ENCODE measurements around the gene CALR3.

DNA sequence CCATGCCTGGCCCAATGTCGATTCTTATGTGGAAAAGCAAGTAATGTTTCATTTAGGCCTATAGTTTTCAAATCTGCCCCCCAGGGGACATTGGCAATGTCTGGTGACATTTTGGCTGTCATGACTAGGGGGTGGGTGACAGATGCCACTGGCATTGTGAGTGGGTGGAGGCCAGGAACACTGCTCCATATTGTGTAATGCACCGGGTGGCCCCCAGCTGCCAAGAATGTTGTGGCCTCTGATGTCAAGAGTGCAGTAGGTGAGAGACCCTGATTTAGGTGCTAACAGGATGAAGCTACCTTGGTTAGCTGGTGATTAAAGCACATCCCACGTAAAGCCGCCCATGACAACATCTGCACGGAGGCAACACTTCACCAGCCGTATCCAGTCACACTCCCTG, 11.0 kb upstream of the CALR3 start:
- TF ChIP-seq, protein P1, sequence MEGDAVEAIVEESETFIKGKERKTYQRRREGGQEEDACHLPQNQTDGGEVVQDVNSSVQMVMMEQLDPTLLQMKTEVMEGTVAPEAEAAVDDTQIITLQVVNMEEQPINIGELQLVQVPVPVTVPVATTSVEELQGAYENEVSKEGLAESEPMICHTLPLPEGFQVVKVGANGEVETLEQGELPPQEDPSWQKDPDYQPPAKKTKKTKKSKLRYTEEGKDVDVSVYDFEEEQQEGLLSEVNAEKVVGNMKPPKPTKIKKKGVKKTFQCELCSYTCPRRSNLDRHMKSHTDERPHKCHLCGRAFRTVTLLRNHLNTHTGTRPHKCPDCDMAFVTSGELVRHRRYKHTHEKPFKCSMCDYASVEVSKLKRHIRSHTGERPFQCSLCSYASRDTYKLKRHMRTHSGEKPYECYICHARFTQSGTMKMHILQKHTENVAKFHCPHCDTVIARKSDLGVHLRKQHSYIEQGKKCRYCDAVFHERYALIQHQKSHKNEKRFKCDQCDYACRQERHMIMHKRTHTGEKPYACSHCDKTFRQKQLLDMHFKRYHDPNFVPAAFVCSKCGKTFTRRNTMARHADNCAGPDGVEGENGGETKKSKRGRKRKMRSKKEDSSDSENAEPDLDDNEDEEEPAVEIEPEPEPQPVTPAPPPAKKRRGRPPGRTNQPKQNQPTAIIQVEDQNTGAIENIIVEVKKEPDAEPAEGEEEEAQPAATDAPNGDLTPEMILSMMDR (conservative IDR thresholded peaks at IDR 0.05; ENCODE audit: low read length) = no peak
- TF ChIP-seq EZH2phosphoT487 (IDR thresholded peaks at IDR 0.05; ENCODE audit: borderline replicate concordance) = no peak
